Type B pancreatic cell (in vitro differentiated cells): ENCODE measurements around the gene SLC30A4. TPM values are rescaled to one million over a fixed set of nuclear protein-coding genes. Genes with fewer than 3 reads are reported as not detected.

Experiments used
- DNase-seq: peaks from one replicate; pipeline ENCODE4 v3.0.0; 2021; ENCODE audit warnings: mixed read lengths; ENCODE audit not compliant: unreplicated experiment; ENCODE audit errors: extremely low spot score
- H3K27ac Mint-ChIP-seq: 2 replicates; pipeline ENCODE4 v1.8.0; 2021; ENCODE audit warnings: mild to moderate bottlenecking, mixed read lengths
- H3K27me3 Mint-ChIP-seq: 2 replicates; pipeline ENCODE4 v1.8.0; 2021; ENCODE audit warnings: mixed read lengths
- H3K36me3 Mint-ChIP-seq: 2 replicates; pipeline ENCODE4 v1.8.0; 2021; ENCODE audit warnings: mixed read lengths
- H3K4me1 Mint-ChIP-seq: one replicate; pipeline ENCODE4 v1.8.0; 2021; ENCODE audit warnings: mixed read lengths; ENCODE audit not compliant: unreplicated experiment
- H3K4me3 Mint-ChIP-seq: 2 replicates; pipeline ENCODE4 v1.8.0; 2021; ENCODE audit warnings: mild to moderate bottlenecking, mixed read lengths
- H3K9me3 Mint-ChIP-seq: 2 replicates; pipeline ENCODE4 v1.8.0; 2021; ENCODE audit warnings: mixed read lengths
- CTCF ChIP-seq: fragments of 200-600 bp; sonication (generic); conservative IDR thresholded peaks from 2 replicates; pipeline ENCODE4 v1.5.0; 2021; ENCODE audit warnings: antibody characterized with exemption, mild to moderate bottlenecking
- total RNA-seq: library from RNA; stranded (reverse); gene quantifications from 2 replicates; pipeline ENCODE4 v1.2.1, GENCODE V29; 2021; ENCODE audit warnings: low replicate concordance

SLC30A4 gene
- total RNA-seq, 1 donor from 2014 or later = 7.2 TPM

- H3K4me1 Mint-ChIP-seq = no peaks in the 10 kb centered on the region
- no peak overlapping the region for H3K4me3 Mint-ChIP-seq
- TF ChIP-seq CTCF = no peak
- H3K27ac Mint-ChIP-seq = no peak overlapping the region
- H3K27me3 Mint-ChIP-seq = peaks cover 24% of the 10 kb centered on the region
- no peaks in the 10 kb centered on the region for H3K36me3 Mint-ChIP-seq
- DNase-seq = no peak
- no peaks in the 10 kb centered on the region for H3K9me3 Mint-ChIP-seq
These were observed 53.5 kb downstream of the SLC30A4 start for GRCh38 chr15:45469027-45469426.

- H3K9me3 Mint-ChIP-seq = no peaks in the 10 kb centered on the region
- H3K4me3 Mint-ChIP-seq = no peak overlapping the region
- peaks cover 24% of the 10 kb centered on the region for H3K27me3 Mint-ChIP-seq
- H3K4me1 Mint-ChIP-seq = no peaks in the 10 kb centered on the region
- no peak overlapping the region for H3K27ac Mint-ChIP-seq
- no peak for DNase-seq
- TF ChIP-seq CTCF = no peak
- H3K36me3 Mint-ChIP-seq = no peaks in the 10 kb centered on the region
These were observed 54.3 kb downstream of the SLC30A4 start for GRCh38 chr15:45468294-45468693.

- Mint-ChIP-seq H3K4me1 (peaks cover 19% of the 10 kb centered on the region), H3K36me3 (no peaks in the 10 kb centered on the region), H3K27me3 (no peaks in the 10 kb centered on the region), H3K9me3 (no peaks in the 10 kb centered on the region), H3K27ac (no peak overlapping the region), H3K4me3 (peak overlapping the region; percentile 52)
- peak; percentile 97 for TF ChIP-seq CTCF
- DNase-seq = no peak
These were observed 63.7 kb downstream of the SLC30A4 start for GRCh38 chr15:45458746-45459403.

- no peak for DNase-seq
- H3K27me3 Mint-ChIP-seq = no peaks in the 10 kb centered on the region
- H3K36me3 Mint-ChIP-seq = no peaks in the 10 kb centered on the region
- TF ChIP-seq CTCF = peak; percentile 83
- no peaks in the 10 kb centered on the region for H3K9me3 Mint-ChIP-seq
- H3K27ac Mint-ChIP-seq = peak overlapping the region; percentile 91
- peak overlapping the region; percentile 84 for H3K4me3 Mint-ChIP-seq
- H3K4me1 Mint-ChIP-seq = peaks cover 19% of the 10 kb centered on the region
These were observed 64.7 kb downstream of the SLC30A4 start for GRCh38 chr15:45457641-45458539.

GRCh38 chr15:45457220-45457619, 65.3 kb downstream of the SLC30A4 start:
- Mint-ChIP-seq H3K27ac (peak overlapping the region; percentile 91), H3K4me3 (peak overlapping the region; percentile 84), H3K27me3 (no peaks in the 10 kb centered on the region), H3K36me3 (no peaks in the 10 kb centered on the region), H3K4me1 (peaks cover 19% of the 10 kb centered on the region), H3K9me3 (no peaks in the 10 kb centered on the region)
- no peak for DNase-seq
- TF ChIP-seq CTCF = no peak
